A549 (cell line): Measurements from ENCODE around the gene ATP8A1.

Experiments
- BHLHE40 ChIP-seq: IDR thresholded peaks from 2 replicates; pipeline ENCODE4 v1.6.1; 2012; ENCODE audit warnings: low read depth, low read length, inconsistent platforms
- CHD4 ChIP-seq: fragments of 200-600 bp; sonication (generic); IDR thresholded peaks from 2 replicates; pipeline ENCODE4 v1.6.1; 2016; ENCODE audit warnings: antibody characterized with exemption, mild to moderate bottlenecking, borderline replicate concordance
- EP300 ChIP-seq, 2 experiments: fragments of >200 bp; sonication (Bioruptor Twin); formaldehyde crosslinking; IDR thresholded peaks; 2 replicates in 1 of 2; 3 replicates in 1 of 2; pipeline ENCODE4 v1.6.1; 2016 to 2017
- NFE2L2 ChIP-seq: fragments of 150-350 bp; conservative IDR thresholded peaks from 2 replicates; pipeline ENCODE4 v1.6.1; 2014; ENCODE audit warnings: low read length
- NR3C1 ChIP-seq: fragments of >200 bp; sonication (Bioruptor Twin); formaldehyde crosslinking; IDR thresholded peaks from 3 replicates; pipeline ENCODE4 v1.6.1; 2017
- POLR2A ChIP-seq: IDR thresholded peaks from 2 replicates; pipeline ENCODE4 v1.6.1; 2012; ENCODE audit warnings: mild to moderate bottlenecking, low read length
- SMC3 ChIP-seq: fragments of >200 bp; sonication (Bioruptor Twin); formaldehyde crosslinking; IDR thresholded peaks from 3 replicates; pipeline ENCODE4 v1.6.1; 2018; ENCODE audit warnings: inconsistent platforms
- ZC3H11A ChIP-seq: fragments of 450-650 bp; IDR thresholded peaks from 2 replicates; pipeline ENCODE4 v1.6.1; 2014; ENCODE audit warnings: antibody characterized with exemption, mild to moderate bottlenecking
- ZFP36 ChIP-seq: fragments of 450-650 bp; IDR thresholded peaks from 2 replicates; pipeline ENCODE4 v1.6.1; 2014; ENCODE audit warnings: borderline replicate concordance; ENCODE audit not compliant: partially characterized antibody
- TF ChIP-seq, protein P1 (sequence below): fragments of >200 bp; sonication (Bioruptor Twin); formaldehyde crosslinking; IDR thresholded peaks from 3 replicates; pipeline ENCODE4 v1.5.1; 2016

DNA sequence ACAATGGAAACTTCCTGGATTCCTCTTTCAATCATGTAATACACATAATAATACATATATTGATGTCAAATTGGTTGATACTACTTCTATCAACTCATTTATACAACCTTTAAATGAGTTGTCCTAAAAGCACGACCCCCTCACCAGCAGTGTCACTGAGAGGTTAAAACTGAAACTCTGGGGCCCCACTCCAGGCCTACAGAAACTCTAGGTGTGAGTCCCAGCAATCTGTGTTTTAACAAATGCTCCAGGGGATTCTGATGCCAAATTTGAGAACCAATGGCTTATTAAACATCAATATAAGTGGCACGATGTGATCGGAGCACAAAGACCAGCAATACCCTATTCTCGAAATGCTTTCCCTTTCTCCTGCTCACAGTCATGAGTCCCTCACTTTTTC, 47.9 kb downstream of the ATP8A1 start:
- no peak for TF ChIP-seq NR3C1
- TF ChIP-seq, protein P1, sequence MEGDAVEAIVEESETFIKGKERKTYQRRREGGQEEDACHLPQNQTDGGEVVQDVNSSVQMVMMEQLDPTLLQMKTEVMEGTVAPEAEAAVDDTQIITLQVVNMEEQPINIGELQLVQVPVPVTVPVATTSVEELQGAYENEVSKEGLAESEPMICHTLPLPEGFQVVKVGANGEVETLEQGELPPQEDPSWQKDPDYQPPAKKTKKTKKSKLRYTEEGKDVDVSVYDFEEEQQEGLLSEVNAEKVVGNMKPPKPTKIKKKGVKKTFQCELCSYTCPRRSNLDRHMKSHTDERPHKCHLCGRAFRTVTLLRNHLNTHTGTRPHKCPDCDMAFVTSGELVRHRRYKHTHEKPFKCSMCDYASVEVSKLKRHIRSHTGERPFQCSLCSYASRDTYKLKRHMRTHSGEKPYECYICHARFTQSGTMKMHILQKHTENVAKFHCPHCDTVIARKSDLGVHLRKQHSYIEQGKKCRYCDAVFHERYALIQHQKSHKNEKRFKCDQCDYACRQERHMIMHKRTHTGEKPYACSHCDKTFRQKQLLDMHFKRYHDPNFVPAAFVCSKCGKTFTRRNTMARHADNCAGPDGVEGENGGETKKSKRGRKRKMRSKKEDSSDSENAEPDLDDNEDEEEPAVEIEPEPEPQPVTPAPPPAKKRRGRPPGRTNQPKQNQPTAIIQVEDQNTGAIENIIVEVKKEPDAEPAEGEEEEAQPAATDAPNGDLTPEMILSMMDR = no peak
- no peak for TF ChIP-seq ZFP36
- no peak for TF ChIP-seq POLR2A
- no peak for TF ChIP-seq ZC3H11A
- no peak for TF ChIP-seq EP300 (IDR thresholded peaks at IDR 0.05)
- TF ChIP-seq NFE2L2 = no peak
- TF ChIP-seq CHD4 = no peak
- no peak for TF ChIP-seq BHLHE40
- TF ChIP-seq SMC3 = no peak
